ENCODE results near the gene LIG1. TPM values are rescaled to one million over a fixed set of nuclear protein-coding genes. Genes with fewer than 3 reads are reported as not detected.

LIG1 gene
- total and polyA plus RNA-seq, 2 of the 13 experiments (the other 11 are each of a cell fraction or from before 2014, with no cell fraction given), result 20.1 to 64.4 TPM

- in situ Hi-C loops (cut with HindIII; ENCODE audit: extremely low pct_ligation_motif_present, low pct_unique_long_range_greater_than_20kb), result no loop called here
- ATAC-seq (no peak), DNase-seq (ENCODE audit: low spot score) (no peak), FAIRE-seq (no peak)
- H3K79me2 ChIP-seq (ENCODE audit: insufficient read depth, low read length), result no peaks in the 10 kb centered on the region
- POLR2A ChIA-PET, result no interaction called here
- H3K4me3 ChIP-seq (replicated peaks in 1 of 3; ENCODE audit: insufficient read depth in 1 of 3, low read depth in 2 of 3, low read length in 3 of 3), result no peak overlapping the region
- CTCF ChIA-PET (ENCODE audit: low intra/inter-chr PET ratio, low total read pairs), result no interaction called here
- H4K20me1 ChIP-seq (ENCODE audit: insufficient read depth, low read length), result no peaks in the 10 kb centered on the region
- no peaks in the 10 kb centered on the region for H3K4me1 ChIP-seq (ENCODE audit: insufficient read depth, low read length)
- TF ChIP-seq ZNF3 (CRISPR knock-in tag; IDR thresholded peaks at IDR 0.05), result no peak
- TF ChIP-seq AGO1 (IDR thresholded peaks at IDR 0.05; ENCODE audit: low read depth, low read length, poor library complexity, severe bottlenecking), result no peak
- TF ChIP-seq ZNF350 (CRISPR knock-in tag; IDR thresholded peaks at IDR 0.05; ENCODE audit: borderline replicate concordance, low read depth), result no peak
- TF ChIP-seq ZNF10 (CRISPR knock-in tag; IDR thresholded peaks at IDR 0.05; ENCODE audit: borderline replicate concordance, low read depth), result no peak
- TF ChIP-seq TCF12 (IDR thresholded peaks at IDR 0.05), result no peak
- TF ChIP-seq TCF12 (CRISPR knock-in tag; IDR thresholded peaks at IDR 0.05), result no peak
- TF ChIP-seq SOX5 (CRISPR knock-in tag; IDR thresholded peaks at IDR 0.05; ENCODE audit: borderline replicate concordance), result no peak
- no peak for TF ChIP-seq ZNF674 (CRISPR knock-in tag; IDR thresholded peaks at IDR 0.05; ENCODE audit: low read depth)
- TF ChIP-seq ZNF44 (CRISPR knock-in tag; IDR thresholded peaks at IDR 0.05), result no peak
- no peak for TF ChIP-seq ZNF562 (CRISPR knock-in tag; IDR thresholded peaks at IDR 0.05; ENCODE audit: borderline replicate concordance)
- TF ChIP-seq PHF21A (CRISPR knock-in tag; IDR thresholded peaks at IDR 0.05), result no peak
- TF ChIP-seq HIC2 (CRISPR knock-in tag; IDR thresholded peaks at IDR 0.05; ENCODE audit: low read depth), result no peak
- TF ChIP-seq ZKSCAN1 (IDR thresholded peaks at IDR 0.05; ENCODE audit: low read length), result no peak
- TF ChIP-seq RAD21 (CRISPR knock-in tag; IDR thresholded peaks at IDR 0.05), result no peak
- TF ChIP-seq ZNF160 (CRISPR knock-in tag; IDR thresholded peaks at IDR 0.05), result no peak
- no peak for TF ChIP-seq SP140L (CRISPR knock-in tag; IDR thresholded peaks at IDR 0.05; ENCODE audit: borderline replicate concordance)
- WGBS (ENCODE audit: low lambda C conversion rate), result 95% methylated on average over 5 of the region's 5 CpGs
- H3K9ac ChIP-seq (ENCODE audit: insufficient read depth, low read depth, low read length), result no peak overlapping the region
- no peak overlapping the region for H3K4me2 ChIP-seq (ENCODE audit: low read depth, low read length)
- H3K27me3 ChIP-seq (ENCODE audit: control insufficient read depth in 1 of 2, insufficient read depth in 2 of 2, low read length in 2 of 2), result no peaks in the 10 kb centered on the region
- H3K9me3 ChIP-seq (ENCODE audit: low read length), result peaks cover 9% of the 10 kb centered on the region
- intact Hi-C loops (cut with micrococcal nuclease; ENCODE audit: unreplicated experiment), result no loop called here
- H3K36me3 ChIP-seq (replicated peaks in 1 of 2; ENCODE audit: control insufficient read depth in 1 of 2, insufficient read depth in 2 of 2, low read length in 2 of 2), result no peaks in the 10 kb centered on the region
- H2AFZ ChIP-seq (ENCODE audit: low read length), result no peak overlapping the region
- no peak overlapping the region for H3K27ac ChIP-seq (ENCODE audit: extremely low read length, insufficient read depth, low read length)
- no TSS peak for BruUV-seq (replicated peaks)
These were observed 11.4 kb upstream of the LIG1 start for GRCh38 chr19:48181505-48181904.
